Loucy (cell line): ENCODE data around the gene FLT3LG.

ENCODE experiments used
- EZH2phosphoT487 ChIP-seq: fragments of 200-600 bp; IDR thresholded peaks from 2 replicates; pipeline ENCODE4 v1.6.1; 2018; ENCODE audit warnings: antibody characterized with exemption, mild to moderate bottlenecking, moderate library complexity, borderline replicate concordance
- TF ChIP-seq, protein P1 (sequence below): fragments of 200-600 bp; sonication (generic); conservative IDR thresholded peaks from 2 replicates; pipeline ENCODE4 v1.5.1; 2014; ENCODE audit warnings: mild to moderate bottlenecking, antibody characterized with exemption, low read length

DNA sequence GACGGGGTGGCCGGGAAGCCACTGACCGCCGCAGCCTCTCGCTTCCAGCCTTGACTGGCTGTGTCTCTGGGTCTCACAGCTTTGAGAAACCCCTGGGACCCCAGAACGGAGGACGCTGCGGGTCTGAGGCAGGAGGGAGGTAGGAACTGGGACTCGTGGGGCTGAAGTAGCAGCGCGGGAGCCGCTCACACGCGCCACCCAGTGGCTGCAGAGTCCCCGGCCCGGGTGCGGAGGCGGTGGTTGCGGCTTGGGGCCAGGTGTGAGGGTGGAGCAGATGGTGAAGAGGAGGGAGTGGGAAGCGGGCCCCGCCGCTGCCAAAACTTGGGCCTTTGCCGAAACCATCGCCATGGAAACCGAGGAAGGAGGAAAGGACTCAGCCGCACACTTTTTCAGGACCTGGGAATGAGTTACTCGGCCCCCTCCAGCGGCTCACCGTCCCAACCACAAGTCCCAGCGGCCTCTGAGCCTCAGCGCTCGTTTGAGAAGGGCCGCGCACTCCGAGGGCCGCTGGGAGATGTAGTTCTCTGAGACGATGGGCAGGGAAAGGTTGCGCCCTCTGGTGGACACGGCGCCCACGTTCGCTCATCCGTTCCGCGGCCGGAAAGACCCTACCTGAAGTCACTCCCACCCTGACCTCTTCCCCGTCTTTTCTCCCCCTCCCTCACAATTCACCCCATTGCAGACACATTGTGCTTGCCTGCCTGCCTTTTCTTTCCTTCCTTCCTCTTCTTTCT is 30.5 kb upstream of the FLT3LG start:
- TF ChIP-seq, protein P1, sequence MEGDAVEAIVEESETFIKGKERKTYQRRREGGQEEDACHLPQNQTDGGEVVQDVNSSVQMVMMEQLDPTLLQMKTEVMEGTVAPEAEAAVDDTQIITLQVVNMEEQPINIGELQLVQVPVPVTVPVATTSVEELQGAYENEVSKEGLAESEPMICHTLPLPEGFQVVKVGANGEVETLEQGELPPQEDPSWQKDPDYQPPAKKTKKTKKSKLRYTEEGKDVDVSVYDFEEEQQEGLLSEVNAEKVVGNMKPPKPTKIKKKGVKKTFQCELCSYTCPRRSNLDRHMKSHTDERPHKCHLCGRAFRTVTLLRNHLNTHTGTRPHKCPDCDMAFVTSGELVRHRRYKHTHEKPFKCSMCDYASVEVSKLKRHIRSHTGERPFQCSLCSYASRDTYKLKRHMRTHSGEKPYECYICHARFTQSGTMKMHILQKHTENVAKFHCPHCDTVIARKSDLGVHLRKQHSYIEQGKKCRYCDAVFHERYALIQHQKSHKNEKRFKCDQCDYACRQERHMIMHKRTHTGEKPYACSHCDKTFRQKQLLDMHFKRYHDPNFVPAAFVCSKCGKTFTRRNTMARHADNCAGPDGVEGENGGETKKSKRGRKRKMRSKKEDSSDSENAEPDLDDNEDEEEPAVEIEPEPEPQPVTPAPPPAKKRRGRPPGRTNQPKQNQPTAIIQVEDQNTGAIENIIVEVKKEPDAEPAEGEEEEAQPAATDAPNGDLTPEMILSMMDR: peak; percentile 86
- no peak for TF ChIP-seq EZH2phosphoT487
